Pons (tissue), 1 donor: ENCODE results near the gene MOG.

Source experiments
- DNase-seq: peaks from one replicate; pipeline ENCODE4 v3.0.0-alpha.2; 2016; ENCODE audit warnings: low spot score

MOG gene

DNA sequence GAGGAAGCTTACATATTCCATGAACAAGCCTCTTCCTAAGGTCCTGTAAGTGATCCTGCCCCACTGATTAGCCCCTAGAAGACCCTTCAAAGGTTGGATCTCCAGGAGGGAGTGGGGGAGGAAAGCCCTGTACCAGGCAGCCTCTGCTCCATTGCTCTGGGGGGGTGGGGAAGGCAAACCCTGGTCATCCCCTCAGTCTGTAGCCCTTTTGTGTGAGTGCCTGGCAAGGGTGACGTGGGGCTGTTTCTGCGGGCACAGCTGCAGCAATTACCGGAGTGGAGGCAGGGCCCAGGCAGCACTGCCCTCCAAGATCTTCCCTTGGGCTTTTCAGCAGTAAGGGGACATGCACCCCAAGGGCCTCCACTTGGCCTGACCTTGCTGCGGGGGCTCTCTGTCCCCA, at the start of gene MOG:
Gene MOG (plus strand): TSS at position 295 of the 400 bp plus-strand sequence. CDS start 118 bp downstream, outside the sequence.
- peak; percentile 95 for DNase-seq

DNA sequence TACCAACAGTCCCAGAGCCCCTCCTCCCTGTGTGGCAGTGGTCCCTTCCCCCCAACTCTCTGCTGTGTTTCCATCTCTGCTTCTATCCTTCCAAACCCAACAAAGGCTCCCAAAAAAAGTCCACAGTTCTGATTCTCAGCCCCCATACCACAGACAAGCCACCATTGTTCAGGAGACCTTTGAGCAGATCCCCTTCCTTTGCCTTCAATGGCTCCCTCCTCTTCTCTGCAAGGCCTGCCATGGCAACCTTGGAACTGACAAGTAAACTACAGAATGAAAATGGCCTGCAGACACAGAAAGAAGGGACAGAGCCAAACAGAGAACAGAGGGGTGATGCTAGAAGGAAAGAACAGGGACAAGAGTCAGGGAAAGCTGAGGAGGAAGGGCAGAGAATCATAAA, 48.8 kb upstream of the MOG start:
- peak; percentile 44 for DNase-seq

DNA sequence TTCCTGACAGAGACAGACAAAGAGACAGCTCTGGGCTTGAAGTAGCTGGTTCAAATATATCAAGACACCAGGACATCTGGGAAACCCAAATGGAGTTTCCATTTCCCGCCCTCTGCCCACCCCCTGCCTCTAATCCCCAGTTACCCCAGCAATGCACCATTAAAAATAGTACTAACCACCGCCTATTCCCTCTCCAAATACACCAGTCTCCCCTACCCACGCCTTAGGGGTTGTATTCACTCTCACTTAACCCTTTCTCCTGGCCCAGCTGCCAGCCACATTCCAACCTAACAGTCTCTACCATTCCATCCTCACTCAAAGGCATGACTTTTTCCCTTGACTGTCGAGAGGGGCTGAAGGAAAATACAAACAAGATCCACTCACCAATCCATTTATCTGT, 46.4 kb upstream of the MOG start:
- DNase-seq, result no peak

DNA sequence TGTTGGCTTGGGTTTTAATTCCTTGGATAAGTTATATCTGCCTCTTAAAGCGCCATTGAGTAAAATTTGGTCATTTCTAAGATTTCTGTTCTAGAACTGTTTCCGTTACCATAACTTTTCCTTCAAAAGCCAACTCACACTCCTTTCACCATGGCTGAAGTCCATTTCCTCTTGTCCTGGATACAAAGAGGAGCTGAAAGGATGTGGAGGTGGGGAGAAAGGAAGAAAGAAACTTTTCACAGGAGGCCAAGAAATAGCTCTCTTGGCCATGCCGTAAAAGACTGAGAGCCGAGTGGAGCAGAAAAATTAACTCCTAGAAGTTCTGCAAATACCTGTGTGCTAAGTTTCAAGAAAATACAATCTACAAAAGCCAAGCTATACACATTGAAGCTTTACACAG, 45.5 kb upstream of the MOG start:
- peak; percentile 57 for DNase-seq

DNA sequence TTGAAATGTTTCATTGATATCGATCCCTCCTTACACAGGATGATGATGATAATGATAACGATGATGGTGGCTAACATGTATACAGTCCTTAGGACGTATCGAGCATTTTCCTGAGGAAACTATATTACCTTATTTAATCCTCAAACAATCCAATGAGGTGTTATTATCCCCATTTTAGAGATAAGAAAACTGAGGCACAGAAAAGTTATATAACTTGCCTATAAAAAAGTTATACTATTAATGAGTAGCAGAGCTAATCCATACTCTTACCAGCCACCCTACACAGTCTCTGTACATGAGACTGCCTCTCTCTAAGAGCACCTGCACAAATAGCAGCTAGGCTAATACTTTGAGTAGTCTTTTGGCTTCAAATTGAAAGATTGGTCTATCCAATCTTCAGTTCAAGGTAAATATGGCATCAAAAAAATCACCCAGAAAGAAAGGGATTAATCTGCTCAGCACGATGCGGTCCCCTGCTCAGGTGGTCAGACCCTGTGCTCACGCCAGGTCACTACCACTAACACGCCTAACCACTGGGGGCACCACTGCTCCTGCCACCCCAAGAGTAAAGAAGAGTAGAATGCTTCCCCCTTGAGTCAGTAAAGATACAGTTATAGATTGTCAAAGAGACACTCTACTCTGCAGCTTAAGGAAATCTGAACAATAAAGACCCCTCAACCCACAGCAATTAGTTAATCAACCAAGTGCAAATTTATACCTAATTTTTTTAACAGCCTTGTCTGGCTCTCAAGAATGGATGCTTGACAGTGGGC, 38.9 kb upstream of the MOG start:
- no peak for DNase-seq

DNA sequence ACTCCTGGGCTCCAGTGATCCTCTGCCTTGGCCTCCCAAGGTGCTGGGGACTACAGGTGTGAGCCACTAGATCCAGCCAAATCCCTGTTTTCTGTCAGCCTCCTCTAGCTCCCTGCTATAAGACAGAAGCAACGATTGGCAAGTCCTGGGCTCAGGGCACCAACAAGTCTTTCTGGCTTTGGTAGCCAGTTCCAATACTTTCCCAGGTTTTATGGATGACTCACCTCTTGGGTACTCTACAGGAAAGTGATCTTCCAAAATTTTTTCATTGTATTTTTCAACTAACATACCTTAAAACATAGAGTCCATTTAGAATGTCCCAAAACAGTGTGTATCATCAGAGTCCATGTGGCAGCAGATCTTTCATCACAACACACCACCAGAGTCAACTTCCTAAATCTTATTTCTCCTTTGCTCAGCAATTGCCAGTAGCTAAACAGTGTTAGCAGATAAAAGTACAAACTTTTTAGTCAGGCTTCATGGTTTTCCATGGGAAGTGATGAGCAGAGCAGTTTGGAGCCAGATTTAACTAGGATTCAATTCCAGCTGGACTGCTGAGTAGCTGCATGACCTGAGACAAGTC, 37.2 kb upstream of the MOG start:
- no peak for DNase-seq

DNA sequence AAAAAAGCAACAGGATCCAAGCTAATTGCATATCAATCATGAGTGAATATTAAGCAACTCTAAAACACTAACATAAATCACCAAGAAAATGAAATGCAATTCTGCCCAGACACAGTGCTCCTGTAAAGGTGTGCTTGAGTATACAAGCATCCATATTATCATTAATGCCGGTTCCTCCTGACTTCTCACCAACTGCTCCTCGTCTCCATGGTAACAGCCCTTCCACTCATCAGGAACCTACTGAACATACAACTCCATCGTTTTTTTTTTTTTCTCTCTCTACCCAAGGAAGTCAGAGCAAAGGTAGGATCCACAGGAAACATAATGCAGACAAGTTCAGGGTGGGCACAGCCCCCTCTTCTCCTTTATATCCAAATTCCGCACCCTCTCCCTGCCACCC, 36.3 kb upstream of the MOG start:
- DNase-seq, result no peak

DNA sequence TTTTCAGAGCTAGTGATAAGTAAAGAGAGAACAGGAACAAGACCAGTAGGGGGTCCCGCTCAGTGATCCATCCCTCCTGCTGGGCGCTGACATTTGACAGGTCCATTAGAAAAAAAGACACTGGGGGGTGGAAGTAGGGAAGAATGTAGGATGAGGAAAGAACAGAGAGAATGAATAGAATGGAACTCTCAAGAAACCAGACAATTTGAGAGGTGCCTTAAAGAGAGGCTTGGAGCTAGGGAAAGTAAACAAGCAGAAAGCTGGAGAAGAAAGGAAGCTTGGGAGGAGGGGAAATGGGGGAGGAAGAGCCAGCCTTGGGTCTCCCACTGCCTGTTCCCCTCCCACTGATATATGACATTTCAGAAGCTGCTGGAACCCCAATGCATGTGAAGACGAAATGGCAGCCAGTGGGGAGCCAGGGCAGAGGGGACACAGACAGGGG, 32.4 kb upstream of the MOG start:
- no peak for DNase-seq

DNA sequence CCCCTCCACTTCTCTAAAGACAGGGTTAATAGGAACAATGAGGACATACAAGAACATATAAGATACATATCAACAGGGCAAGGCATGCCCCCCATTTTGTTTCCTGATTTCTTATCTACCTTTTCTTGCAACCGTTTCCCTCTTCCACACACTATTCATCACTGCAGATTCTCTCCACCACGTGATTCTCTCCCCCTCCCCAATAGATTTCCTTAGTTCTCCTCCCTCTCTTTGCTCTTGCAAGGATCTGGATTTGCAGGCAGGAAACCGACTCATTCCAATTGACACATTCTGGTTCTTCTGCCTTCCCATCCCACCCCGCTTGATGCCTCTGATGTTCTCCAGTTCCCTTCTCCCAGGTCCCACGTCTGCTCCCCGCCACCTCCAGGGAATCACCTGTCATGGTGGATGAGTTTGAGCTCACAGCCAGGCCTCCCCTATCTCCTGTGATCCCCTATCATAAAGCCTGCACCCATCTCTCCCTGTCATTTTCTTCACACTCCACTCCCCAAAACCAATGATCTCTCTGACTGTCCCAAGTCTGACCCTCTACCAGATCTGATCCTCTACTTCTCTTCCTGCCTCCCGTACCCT, 31.5 kb upstream of the MOG start:
- DNase-seq, result no peak

DNA sequence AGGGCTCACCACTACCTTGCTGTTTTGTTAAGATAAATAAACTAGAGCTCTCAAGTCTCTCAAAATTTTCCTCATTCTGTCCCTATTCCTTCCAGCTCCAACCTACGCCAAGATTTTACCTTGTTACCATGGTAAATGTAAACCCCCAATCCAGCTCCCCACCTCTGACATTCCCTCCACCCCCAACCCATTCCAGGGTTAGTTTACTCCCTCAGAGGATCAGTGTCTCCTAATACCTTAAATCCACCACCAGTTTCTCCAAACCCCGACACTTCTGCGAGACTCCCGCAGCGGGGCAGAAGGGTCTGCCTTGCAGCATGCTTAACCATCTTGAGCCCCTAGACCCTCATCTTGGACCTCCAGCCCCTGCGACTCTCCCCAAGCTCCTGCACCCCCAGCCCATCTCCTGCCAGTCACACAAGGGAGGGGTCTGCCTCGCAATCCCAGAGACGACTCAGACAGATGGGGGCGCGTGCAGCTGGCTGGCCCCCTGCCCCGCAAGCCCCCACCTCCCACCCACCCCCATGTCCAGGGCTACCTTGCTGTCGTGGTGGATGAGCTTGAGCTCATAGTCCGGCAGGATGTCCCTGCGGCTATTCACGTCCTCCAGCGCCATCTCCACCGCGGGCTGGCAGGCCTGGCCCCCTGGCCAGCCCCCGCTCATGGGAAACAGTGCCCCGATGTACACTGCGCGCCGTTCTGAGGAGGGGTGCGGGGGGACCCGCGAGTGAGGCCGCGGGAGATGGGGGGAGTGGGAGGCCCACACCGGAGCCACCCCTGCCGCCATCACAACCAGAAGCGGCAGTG, 29.7 kb upstream of the MOG start:
- no peak for DNase-seq

DNA sequence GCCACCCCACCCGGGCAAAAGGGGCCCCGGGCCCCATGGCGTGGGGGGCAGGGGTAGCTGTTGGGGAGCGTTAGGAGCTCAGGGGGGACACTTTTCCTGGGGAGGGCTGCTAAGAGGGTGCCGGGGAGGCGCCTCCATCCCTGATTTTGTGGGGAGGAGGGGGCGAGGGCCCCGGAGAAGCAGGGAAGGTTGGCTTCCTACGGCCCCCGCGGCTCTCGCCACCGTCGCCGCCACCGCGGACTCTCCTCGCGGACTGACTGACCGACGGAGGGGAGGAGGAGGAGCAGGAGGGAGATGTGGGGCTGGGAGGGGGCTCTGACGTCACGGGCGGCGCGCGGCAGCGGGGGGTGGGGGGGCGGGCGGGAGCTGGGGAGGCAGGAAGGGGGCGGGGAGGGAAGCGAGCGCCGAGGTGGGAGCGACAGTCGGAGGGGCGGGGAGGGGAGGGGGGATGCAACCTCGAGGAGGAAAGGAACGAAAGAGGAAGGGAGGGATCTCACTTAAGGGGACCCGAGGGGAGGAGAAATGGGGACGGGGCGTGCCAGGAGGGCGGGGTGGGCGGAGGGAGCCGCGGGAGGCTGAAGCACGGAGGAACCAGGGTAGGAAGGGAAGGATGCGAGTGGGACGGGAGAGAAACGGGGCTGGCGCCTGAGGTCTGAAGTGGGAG, 29.0 kb upstream of the MOG start:
- DNase-seq, result peak; percentile 34

DNA sequence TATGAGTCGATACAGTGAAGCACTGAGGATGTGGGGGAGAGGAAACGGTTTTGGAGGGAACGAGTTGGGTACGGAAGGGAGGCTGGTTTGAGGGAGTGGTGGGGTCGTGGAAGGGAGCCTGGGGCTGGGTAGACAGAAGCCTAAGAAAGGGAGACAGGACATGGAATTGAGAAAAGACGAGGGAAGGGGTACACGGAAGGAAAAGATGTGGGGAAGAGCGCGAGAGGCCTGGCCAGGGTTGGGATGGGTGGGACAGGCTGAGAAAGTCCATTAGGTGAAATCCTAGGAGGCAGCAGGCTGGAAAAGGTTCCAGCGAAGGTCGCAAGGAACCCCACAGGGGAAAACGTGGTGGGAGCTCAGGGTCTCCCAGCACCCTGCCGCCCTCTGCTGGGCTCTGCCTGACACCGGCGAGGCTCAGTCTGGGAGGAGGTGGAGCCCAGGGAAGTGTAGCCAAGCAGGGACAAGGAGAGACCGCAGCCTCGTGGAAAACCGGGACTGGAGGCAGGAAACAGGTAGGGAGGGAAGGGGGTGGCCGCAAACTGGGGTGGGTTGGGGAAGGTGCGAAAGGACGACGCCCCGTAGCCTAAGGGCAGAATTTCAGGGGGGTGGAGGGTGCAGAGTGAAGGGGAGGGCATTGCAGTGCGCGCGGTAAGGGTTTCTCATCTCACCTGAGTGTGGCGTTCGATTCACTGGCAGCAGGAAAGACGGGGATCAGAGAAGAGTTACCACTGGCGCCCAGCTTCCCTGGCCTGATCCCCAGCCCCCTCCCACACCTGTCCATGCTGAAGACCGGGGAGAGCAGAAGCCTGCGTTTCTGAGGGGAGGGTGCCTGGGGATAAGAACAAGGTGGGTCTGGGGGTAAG, 28.2 kb upstream of the MOG start:
- DNase-seq, result peak; percentile 53

DNA sequence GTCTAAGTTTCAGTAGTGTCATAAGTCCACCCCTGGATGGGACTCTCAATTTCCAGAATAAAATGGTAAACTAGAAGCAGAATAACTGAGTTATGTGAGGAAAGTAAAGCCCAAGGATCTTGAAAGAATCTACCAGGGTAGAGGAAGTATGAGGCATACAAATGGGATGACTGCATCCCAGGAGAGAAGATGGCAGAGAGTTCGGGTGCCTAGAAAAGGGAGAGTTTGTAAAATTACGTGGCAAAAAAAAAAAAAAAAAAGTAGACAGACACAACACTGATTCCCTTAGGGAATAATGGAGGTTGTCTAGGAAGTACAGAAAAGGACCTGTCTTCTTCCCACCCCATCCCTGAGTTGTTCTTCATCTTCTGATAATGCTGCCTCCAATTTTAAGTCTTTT, 27.3 kb upstream of the MOG start:
- DNase-seq, result no peak

DNA sequence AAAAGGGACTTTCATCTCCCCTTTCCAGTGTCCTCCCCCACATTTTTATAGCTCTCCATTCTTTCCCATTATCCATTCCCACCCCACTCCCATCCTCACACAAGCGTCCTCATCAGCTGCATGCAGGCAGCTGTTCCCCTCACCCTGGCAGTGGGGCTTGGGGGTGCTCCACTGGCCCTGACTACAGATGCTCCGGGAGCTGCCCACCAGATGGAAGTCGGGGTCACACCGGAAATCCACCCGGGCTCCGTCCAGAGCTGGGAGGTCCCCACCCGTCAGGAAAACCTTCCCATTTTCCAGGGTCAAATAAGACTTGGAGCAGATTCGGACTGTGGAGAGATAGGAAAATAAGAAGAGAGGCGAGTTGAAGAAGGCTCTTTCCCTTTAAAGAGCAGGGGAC, 26.6 kb upstream of the MOG start:
- no peak for DNase-seq

DNA sequence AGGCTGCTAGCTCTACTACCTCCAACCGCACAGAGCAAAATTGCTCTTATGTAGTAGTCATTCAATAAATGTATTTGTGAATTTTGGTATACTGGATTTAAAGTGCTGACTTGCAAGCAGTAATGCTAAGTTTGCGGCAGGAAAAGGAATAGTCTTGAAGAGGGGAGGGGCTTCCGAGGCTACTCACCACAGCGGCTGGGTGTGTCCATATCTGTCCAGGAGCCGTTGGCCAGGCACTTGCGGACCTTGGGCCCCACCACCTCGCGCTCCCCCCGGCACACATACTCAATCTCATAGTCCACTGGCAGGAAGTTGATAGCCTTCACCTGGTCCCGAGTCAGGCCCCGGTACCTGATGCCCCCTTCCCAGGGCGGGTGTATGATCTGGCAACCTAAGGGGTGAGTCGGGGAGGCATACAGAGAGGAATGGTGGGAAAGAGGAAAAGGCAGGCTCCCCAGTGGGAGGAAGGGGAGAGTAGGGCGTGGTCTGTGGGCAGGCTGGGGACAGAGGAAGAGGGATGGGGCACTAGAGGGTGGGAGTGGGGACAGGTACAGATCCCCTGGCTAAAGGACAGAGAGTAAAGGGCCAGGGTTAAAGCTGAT, 25.6 kb upstream of the MOG start:
- DNase-seq, result no peak

DNA sequence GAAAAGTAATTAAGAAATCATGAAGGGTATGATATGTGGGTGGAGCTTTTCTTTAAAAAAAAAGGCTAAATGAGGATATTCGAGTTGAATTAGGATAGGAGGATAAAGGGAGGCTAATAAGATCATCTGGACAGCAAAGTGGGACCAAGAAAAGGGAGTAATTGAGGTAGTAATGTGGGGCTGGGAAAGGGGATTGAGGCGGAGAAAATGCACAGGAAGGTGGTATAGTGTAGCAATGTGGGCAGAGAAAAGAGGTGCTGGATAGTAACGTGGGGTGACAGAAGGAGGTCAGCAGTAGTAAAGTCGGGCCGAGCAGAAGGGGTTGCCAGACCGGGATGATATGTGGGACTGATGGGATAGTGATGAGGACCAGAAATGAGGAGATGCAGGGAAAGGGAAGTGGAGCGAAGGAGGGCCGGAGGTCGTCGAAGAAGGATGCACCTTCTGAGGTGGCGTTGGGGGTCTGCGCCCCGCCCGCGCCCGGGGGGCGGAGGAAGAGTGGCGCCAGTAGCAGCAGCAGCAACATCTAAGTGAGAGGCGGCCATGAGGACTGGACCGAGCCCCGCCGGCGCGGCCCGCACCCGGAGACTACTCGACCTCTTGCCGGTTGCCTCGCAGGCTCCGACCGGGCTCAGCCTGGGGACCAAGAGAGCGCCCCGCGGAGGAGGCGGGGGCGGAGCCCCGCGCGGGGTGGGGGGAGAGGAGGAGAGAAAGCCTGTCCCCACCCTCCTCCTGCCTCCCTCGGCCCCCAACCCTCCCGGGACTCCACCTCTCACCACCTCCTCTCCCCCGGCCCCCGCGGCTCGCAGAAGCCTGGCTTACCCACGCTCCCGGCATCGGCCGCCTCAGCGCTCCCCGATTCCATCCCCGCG, 24.8 kb upstream of the MOG start:
- no peak for DNase-seq

DNA sequence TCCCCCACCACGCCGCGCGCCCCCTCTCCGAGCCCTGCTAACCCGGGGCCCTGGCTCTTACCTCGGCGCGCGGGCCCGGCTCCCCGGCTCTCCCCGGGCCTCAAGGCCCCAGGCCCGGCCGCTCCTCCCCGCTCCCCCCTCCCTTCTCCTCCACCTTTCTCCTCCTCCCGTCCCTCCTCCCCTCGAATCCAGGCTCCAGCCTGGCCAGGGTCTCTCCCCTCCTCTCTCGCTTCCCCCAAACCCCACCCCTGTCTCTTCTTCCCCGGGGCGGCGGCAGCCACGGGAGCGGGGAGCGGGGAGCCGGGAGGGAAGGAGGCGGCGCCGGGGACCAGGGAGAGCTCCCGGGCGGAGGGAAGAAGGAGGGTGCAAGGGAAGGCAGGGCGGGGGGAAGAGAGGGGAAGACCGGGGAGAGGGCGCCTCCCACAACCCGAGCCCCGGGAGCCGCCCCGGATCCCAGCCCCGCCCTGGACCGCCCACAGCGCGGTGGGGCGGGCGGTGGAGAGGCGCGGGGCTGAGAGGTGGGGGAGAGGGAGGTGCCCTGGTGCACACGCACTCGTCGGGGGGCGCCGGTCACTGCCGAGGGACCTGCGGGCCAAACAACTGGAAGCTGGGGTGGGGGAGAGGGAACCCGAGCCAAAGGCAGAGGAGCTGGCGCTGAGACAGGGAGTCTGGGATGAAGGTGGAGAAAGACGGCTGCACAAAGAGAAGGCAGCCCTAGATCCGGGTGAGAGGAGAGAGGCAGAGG, 23.9 kb upstream of the MOG start, which contains the start of gene GABBR1:
Gene GABBR1 (minus strand): TSS at position 395 of the 745 bp plus-strand sequence. CDS start 798 bp downstream, outside the sequence.
- DNase-seq, result peak; percentile 65

DNA sequence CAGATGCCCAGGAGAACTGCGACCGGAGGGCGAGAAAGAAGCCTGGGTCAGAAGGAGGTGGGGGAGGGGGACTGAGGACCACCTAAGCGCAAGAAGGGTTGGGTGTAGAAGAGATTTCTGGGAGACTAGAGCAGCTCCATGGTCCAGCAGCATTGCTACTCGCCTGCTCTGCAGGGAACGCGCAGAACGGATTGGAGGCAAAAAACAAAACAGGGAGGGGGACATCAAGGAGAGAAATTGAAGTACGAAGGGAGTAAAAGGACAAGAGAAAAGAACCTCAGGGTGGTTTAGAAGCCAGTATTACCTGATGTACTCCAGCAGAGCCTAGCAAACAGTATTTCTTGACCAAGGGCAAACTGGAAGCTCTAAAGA, 23.4 kb upstream of the MOG start:
- DNase-seq, result no peak

DNA sequence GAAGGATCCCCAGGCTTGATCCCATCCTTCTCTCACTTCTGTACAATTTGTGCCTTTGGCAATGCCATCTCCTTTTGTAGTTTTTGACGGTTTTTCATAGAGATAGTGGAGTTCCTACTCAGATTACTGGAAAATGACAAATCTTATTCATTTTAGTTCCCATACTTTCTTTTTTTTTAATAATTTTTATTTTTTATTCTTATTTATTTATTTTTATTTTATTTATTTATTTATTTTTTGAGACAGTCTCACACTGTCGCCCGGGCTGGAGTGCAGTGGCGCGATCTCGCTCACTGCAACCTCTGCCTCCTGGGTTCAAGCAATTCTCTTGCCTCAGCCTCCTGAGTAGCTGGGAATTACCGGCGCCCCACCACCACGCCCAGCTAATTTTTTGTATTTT, 19.6 kb upstream of the MOG start:
- no peak for DNase-seq
